Measurements from ENCODE around the gene SCN1B.

- TF ChIP-seq ZNF561 (tag by site-specific recombination; IDR thresholded peaks at IDR 0.05; ENCODE audit: borderline replicate concordance) (no peak), CTCF (tag by site-specific recombination; IDR thresholded peaks at IDR 0.05) (no peak), ZNF558 (tag by site-specific recombination; IDR thresholded peaks at IDR 0.05) (no peak), SETDB1 (IDR thresholded peaks at IDR 0.05; ENCODE audit: insufficient read length, low read length) (no peak), ZNF140 (tag by site-specific recombination; IDR thresholded peaks at IDR 0.05) (no peak), ZNF521 (tag by site-specific recombination; IDR thresholded peaks at IDR 0.05) (no peak), ZNF274 (IDR thresholded peaks at IDR 0.05; ENCODE audit: low read length) (no peak), ZNF274 (tag by site-specific recombination; IDR thresholded peaks at IDR 0.05; ENCODE audit: borderline replicate concordance) (no peak), YY2 (tag by site-specific recombination; IDR thresholded peaks at IDR 0.05) (no peak), ZNF639 (tag by site-specific recombination; IDR thresholded peaks at IDR 0.05) (no peak)
Measured at GRCh38 chr19:35002037-35002535, 28.2 kb upstream of the SCN1B start.

Data from HEK293 (cell line).